K562 (cell line): ENCODE measurements around the gene CHMP2A. TPM values are rescaled to one million over a fixed set of nuclear protein-coding genes. Genes with fewer than 3 reads are reported as not detected.

ENCODE experiments used
- ATAC-seq: fragments of 200-7000 bp; cut with Tn5 transposase; 3 replicates; pipeline ENCODE4 v1.9.1; 2020; ENCODE audit warnings: moderate library complexity
- BruUV-seq: library from RNA; stranded (reverse); fragments of 400-500 nt; replicated peaks from 2 replicates; lab custom pipeline; 2021; lab: Mats Ljungman, UMichigan
- CTCF ChIA-PET: fragments of 300-600 bp; formaldehyde crosslinking; extraction: SDS; loops from one replicate; lab custom pipeline; 2021; ENCODE audit warnings: low intra/inter-chr PET ratio; lab: Yijun Ruan, JAX
- POLR2A ChIA-PET: fragments of 300-600, 350-650 bp; sonication (Branson Sonifier 250); formaldehyde crosslinking; extraction: SDS; loops from one replicate; lab custom pipeline; 2021; ENCODE audit warnings: antibody characterized with exemption, inconsistent platforms; lab: Yijun Ruan, JAX
- DNase-seq, 4 experiments: peaks; one replicate each; pipeline versions ENCODE4 v3.0.0 to v3.0.0-alpha.2; 2011 to 2018; ENCODE audit warnings: low spot score in 3 of 4, mixed read lengths in 3 of 4; ENCODE audit errors: extremely low read depth in 1 of 4
- FAIRE-seq: peaks from 2 replicates; lab custom pipeline; 2011; peaks lifted over from hg19 to GRCh38; lab: Jason Lieb, UNC
- H2AFZ ChIP-seq: 2 replicates; pipeline ENCODE4 v1.6.0; 2011; ENCODE audit warnings: low read depth, low read length, control low read depth, inconsistent platforms
- H3K27ac ChIP-seq: fragments of 200-600 bp; 3 replicates; pipeline ENCODE4 v1.8.0; 2011; ENCODE audit warnings: low read depth, mild to moderate bottlenecking, control low read depth, inconsistent platforms, low read length, moderate library complexity, mixed read lengths; ENCODE audit errors: extremely low read depth
- H3K27me3 ChIP-seq, 2 experiments: fragments of 300-600 bp in 1 of 2; 2 replicates in 1 of 2; 3 replicates in 1 of 2; pipeline versions ENCODE4 v1.6.0 to v1.8.0; 2011; ENCODE audit warnings: inconsistent platforms in 2 of 2, low read length in 2 of 2, mild to moderate bottlenecking in 1 of 2, mixed read lengths in 1 of 2, moderate library complexity in 1 of 2; ENCODE audit not compliant: control insufficient read depth in 2 of 2, insufficient read depth in 2 of 2
- H3K36me3 ChIP-seq: fragments of 300-600 bp; 3 replicates; pipeline ENCODE4 v1.8.0; 2011; ENCODE audit warnings: mild to moderate bottlenecking, low read length, inconsistent platforms; ENCODE audit not compliant: control insufficient read depth, insufficient read depth
- H3K4me1 ChIP-seq, 2 experiments: fragments of 200-600 bp in 1 of 2; replicated peaks in 1 of 2; 2 replicates in 1 of 2; 3 replicates in 1 of 2; pipeline versions ENCODE4 v1.5.1 to v1.8.0; 2011; ENCODE audit warnings: inconsistent platforms in 2 of 2, low read length in 2 of 2, mild to moderate bottlenecking in 1 of 2, mixed read lengths in 1 of 2, moderate library complexity in 1 of 2; ENCODE audit not compliant: control insufficient read depth in 2 of 2, insufficient read depth in 2 of 2
- H3K4me2 ChIP-seq: 2 replicates; pipeline ENCODE4 v1.6.1; 2011; ENCODE audit warnings: low read length, control low read depth, inconsistent platforms, mixed read lengths; ENCODE audit not compliant: insufficient read depth
- H3K4me3 ChIP-seq: fragments of 200-600 bp; sonication (generic), shearing (Covaris generic); 2 replicates; pipeline ENCODE4 v1.5.1; 2016; ENCODE audit warnings: control low read depth, inconsistent platforms
- H3K79me2 ChIP-seq: fragments of 200-600 bp; 3 replicates; pipeline ENCODE4 v1.8.0; 2011; ENCODE audit warnings: low read length, inconsistent platforms; ENCODE audit not compliant: control insufficient read depth, insufficient read depth
- H3K9ac ChIP-seq, 2 experiments: 2 replicates each; pipeline versions ENCODE4 v1.6.0 to v1.6.1; 2011; ENCODE audit warnings: low read depth in 2 of 2, low read length in 2 of 2, control low read depth in 1 of 2, inconsistent platforms in 1 of 2, mild to moderate bottlenecking in 1 of 2, mixed read lengths in 1 of 2; ENCODE audit not compliant: insufficient read depth in 1 of 2
- H3K9me1 ChIP-seq: one replicate; pipeline ENCODE4 v1.6.0; 2011; ENCODE audit warnings: inconsistent platforms, mild to moderate bottlenecking, low read length, moderate library complexity; ENCODE audit not compliant: control insufficient read depth, insufficient read depth
- H3K9me3 ChIP-seq: replicated peaks from 2 replicates; pipeline ENCODE4 v1.5.1; 2011; ENCODE audit warnings: low read depth, low read length, inconsistent platforms; ENCODE audit not compliant: control insufficient read depth, insufficient read depth
- H4K20me1 ChIP-seq: replicated peaks from 2 replicates; pipeline ENCODE4 v1.6.1; 2011; ENCODE audit warnings: low read length, inconsistent platforms, mixed read lengths; ENCODE audit not compliant: control insufficient read depth, insufficient read depth
- BHLHE40 ChIP-seq: IDR thresholded peaks from 2 replicates; pipeline ENCODE4 v1.6.1; 2011; ENCODE audit warnings: low read length, improper control_type of control experiment
- CBX3 ChIP-seq, 2 experiments: IDR thresholded peaks; 1 replicate in 1 of 2; 2 replicates in 1 of 2; pipeline ENCODE4 v1.6.1; 2012; ENCODE audit warnings: inconsistent platforms in 2 of 2, low read length in 2 of 2, borderline replicate concordance in 1 of 2, control low read depth in 1 of 2
- GTF2E2 ChIP-seq: fragments of 200-800 bp; sonication (Bioruptor generic); IDR thresholded peaks from 2 replicates; pipeline ENCODE4 v1.6.1; 2016; ENCODE audit warnings: missing genetic modification characterization, missing compliant biosample characterization
- KDM1A ChIP-seq, 2 experiments: fragments of 450-650 bp; IDR thresholded peaks; 2 replicates each; pipeline ENCODE4 v1.6.1; 2016; ENCODE audit warnings: mild to moderate bottlenecking in 2 of 2
- KLF10 ChIP-seq: fragments of 250-450 bp; sonication (Bioruptor Pico); IDR thresholded peaks from 2 replicates; pipeline ENCODE4 v1.6.1; 2021; ENCODE audit warnings: matching md5 sums
- MAFK ChIP-seq: IDR thresholded peaks from 2 replicates; pipeline ENCODE4 v1.6.1; 2011; ENCODE audit warnings: low read length, improper control_type of control experiment
- SIN3A ChIP-seq, 2 experiments: fragments of 150-350 bp in 1 of 2; IDR thresholded peaks; 2 replicates each; pipeline ENCODE4 v1.6.1; 2011 to 2016; ENCODE audit warnings: borderline replicate concordance in 2 of 2, low read depth in 2 of 2, low read length in 2 of 2, mild to moderate bottlenecking in 2 of 2, moderate library complexity in 2 of 2; ENCODE audit not compliant: control insufficient read depth in 1 of 2
- TEAD1 ChIP-seq, 2 experiments: fragments of 450-650 bp in 1 of 2; sonication (generic) in 1 of 2; formaldehyde crosslinking; IDR thresholded peaks; 2 replicates each; pipeline versions ENCODE4 v1.4.0 to v1.8.0; 2020 to 2022; ENCODE audit warnings: mild to moderate bottlenecking in 2 of 2, missing genetic modification reagents in 1 of 2
- ZNF354B ChIP-seq: fragments of 250-450 bp; sonication (Bioruptor Pico); IDR thresholded peaks from 2 replicates; pipeline ENCODE4 v1.4.0; 2020
- ZNF384 ChIP-seq: IDR thresholded peaks from 2 replicates; pipeline ENCODE4 v1.6.1; 2012; ENCODE audit warnings: low read depth, low read length, improper control_type of control experiment
- WGBS: fragments of 100-300 bp; shearing (Covaris generic); methylation state at CpG from one replicate; pipeline ENCODE4 v1.1.6; 2016; ENCODE audit warnings: low coverage, mixed read lengths; ENCODE audit not compliant: insufficient coverage; ENCODE audit errors: missing lambda C conversion rate; 5-methylcytosine and 5-hydroxymethylcytosine counted together
- in situ Hi-C: fragments of 300-500 bp; cut with MboI; formaldehyde crosslinking; loops from 4 replicates; pipeline ENCODE4 v1.15.0; 2018; ENCODE audit warnings: inconsistent platforms, mixed read lengths
- intact Hi-C: fragments of 100-400 bp; cut with micrococcal nuclease; formaldehyde crosslinking; loops from 2 replicates; pipeline ENCODE4 v1.14.2; 2022
- polyA plus RNA-seq, 8 experiments: library from polyadenylated mRNA; depleted of rRNA in 4 of 8; stranded (reverse) in 5 of 8; unstranded in 3 of 8; fragments of >200 nt; fragmentation: Nextera tagmentation in 2 of 8; fragmentation: Illumina TruSeq in 1 of 8; extraction: Ambion mirVana in 2 of 8; extraction: Trizol in 1 of 8; gene quantifications; 2 replicates each; pipeline versions ENCODE4 v1.2.1 to v1.2.3, GENCODE V29; 2011 to 2014; ENCODE audit warnings: inconsistent platforms in 1 of 8, missing spikeins in 1 of 8
- total RNA-seq, 7 experiments: library from RNA; depleted of rRNA in 6 of 7; stranded (reverse); fragments of >200 nt in 6 of 7; fragmentation: Illumina TruSeq in 2 of 7; extraction: Trizol in 2 of 7; gene quantifications; 2 replicates each; pipeline versions ENCODE4 v1.2.1 to v1.2.3, GENCODE V29; 2011 to 2021; ENCODE audit warnings: low replicate concordance in 1 of 7
- TF ChIP-seq, protein P1 (sequence below), 2 experiments: IDR thresholded peaks in 1 of 2; conservative IDR thresholded peaks in 1 of 2; 2 replicates each; pipeline ENCODE4 v1.6.1; 2016; ENCODE audit warnings: low read depth in 2 of 2, mild to moderate bottlenecking in 1 of 2, missing compliant biosample characterization in 1 of 2, missing genetic modification characterization in 1 of 2, moderate library complexity in 1 of 2
- TF ChIP-seq, protein P2 (sequence below): sonication (generic); formaldehyde crosslinking; IDR thresholded peaks from 2 replicates; pipeline ENCODE4 v1.4.0; 2020; ENCODE audit warnings: mild to moderate bottlenecking, missing genetic modification reagents
- TF ChIP-seq, protein P3 (sequence below), 3 experiments: fragments of 200-800 bp in 1 of 3; sonication (Bioruptor generic) in 1 of 3; sonication (generic) in 1 of 3; formaldehyde crosslinking in 1 of 3; IDR thresholded peaks; 2 replicates each; pipeline versions ENCODE4 v1.6.1 to v1.8.0; 2016 to 2022; ENCODE audit warnings: mild to moderate bottlenecking in 2 of 3, missing compliant biosample characterization in 2 of 3, missing genetic modification characterization in 2 of 3, missing genetic modification reagents in 1 of 3
- TF ChIP-seq, protein P4 (sequence below): fragments of 250-450 bp; sonication (Bioruptor Pico); IDR thresholded peaks from 2 replicates; pipeline ENCODE4 v1.5.1; 2021; ENCODE audit warnings: mild to moderate bottlenecking

Gene CHMP2A
- total and polyA plus RNA-seq, 9 of the 15 experiments (the other 6 are each of a cell fraction or from before 2014, with no cell fraction given) = 57.6 to 159 (median 87.2) TPM

DNA sequence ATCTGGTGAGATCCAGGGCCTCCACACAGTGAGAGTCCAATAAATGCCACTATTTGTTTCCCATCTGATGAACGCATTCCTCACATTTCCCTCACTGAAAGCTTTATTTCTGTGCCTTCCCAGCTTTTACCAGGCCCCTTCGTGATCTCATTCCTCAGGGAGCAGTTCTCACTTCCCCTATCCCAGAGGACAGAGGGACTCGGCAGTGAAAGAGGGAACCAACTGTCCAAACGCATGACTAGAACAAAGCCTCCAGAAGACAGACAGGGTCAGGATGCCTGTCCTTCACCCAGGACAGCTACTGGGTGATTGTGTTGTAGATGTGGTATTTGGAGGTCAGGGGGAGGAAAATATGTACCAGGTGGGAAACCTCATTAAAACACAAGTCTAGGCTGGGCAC is 33.3 kb downstream of the CHMP2A start:
- H3K79me2 ChIP-seq = peaks cover 35% of the 10 kb centered on the region
- H3K4me1 ChIP-seq = peaks cover 9 to 39% of the 10 kb centered on the region in 2 experiments
- no peak for ATAC-seq
- no peak overlapping the region for H3K4me2 ChIP-seq
- H3K9ac ChIP-seq = no peak overlapping the region
- no peak for FAIRE-seq
- H2AFZ ChIP-seq = no peak overlapping the region
- no peak overlapping the region for H3K4me3 ChIP-seq
- in situ Hi-C loops (no loop called here), intact Hi-C loops (loop anchor here (2.0 kb wide), 1 partner anchor 53 kb away; no protein-coding TSS in a partner anchor)
- H4K20me1 ChIP-seq = no peaks in the 10 kb centered on the region
- ChIA-PET POLR2A (interaction anchor here (0.6 to 1.7 kb wide), 3 partner anchors 22 to 63 kb away, joined by 3 to 5 read pairs (median 3); partner anchors contain the start of genes CHMP2A and TRIM28), CTCF (no interaction called here)
- H3K27me3 ChIP-seq = no peaks in the 10 kb centered on the region
- no peak for DNase-seq
- H3K9me3 ChIP-seq = no peaks in the 10 kb centered on the region
- H3K27ac ChIP-seq = no peak overlapping the region
- 59% methylated on average over 4 of the region's 4 CpGs for WGBS
- H3K36me3 ChIP-seq = peaks cover 11% of the 10 kb centered on the region; the same call in 1 of the 3 replicates
- H3K9me1 ChIP-seq = peaks cover 3% of the 10 kb centered on the region
- no TSS peak for BruUV-seq
- TF ChIP-seq, protein P1, sequence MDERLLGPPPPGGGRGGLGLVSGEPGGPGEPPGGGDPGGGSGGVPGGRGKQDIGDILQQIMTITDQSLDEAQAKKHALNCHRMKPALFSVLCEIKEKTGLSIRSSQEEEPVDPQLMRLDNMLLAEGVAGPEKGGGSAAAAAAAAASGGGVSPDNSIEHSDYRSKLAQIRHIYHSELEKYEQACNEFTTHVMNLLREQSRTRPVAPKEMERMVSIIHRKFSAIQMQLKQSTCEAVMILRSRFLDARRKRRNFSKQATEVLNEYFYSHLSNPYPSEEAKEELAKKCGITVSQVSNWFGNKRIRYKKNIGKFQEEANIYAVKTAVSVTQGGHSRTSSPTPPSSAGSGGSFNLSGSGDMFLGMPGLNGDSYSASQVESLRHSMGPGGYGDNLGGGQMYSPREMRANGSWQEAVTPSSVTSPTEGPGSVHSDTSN (CRISPR knock-in tag; IDR thresholded peaks at IDR 0.05; ENCODE audit: low read depth) = no peak
- TF ChIP-seq, protein P1 (tag; conservative IDR thresholded peaks at IDR 0.05; ENCODE audit: low read depth) = no peak
- TF ChIP-seq, protein P2, sequence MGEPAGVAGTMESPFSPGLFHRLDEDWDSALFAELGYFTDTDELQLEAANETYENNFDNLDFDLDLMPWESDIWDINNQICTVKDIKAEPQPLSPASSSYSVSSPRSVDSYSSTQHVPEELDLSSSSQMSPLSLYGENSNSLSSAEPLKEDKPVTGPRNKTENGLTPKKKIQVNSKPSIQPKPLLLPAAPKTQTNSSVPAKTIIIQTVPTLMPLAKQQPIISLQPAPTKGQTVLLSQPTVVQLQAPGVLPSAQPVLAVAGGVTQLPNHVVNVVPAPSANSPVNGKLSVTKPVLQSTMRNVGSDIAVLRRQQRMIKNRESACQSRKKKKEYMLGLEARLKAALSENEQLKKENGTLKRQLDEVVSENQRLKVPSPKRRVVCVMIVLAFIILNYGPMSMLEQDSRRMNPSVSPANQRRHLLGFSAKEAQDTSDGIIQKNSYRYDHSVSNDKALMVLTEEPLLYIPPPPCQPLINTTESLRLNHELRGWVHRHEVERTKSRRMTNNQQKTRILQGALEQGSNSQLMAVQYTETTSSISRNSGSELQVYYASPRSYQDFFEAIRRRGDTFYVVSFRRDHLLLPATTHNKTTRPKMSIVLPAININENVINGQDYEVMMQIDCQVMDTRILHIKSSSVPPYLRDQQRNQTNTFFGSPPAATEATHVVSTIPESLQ (CRISPR knock-in tag) = no peak
- TF ChIP-seq GTF2E2 (tag) (no peak), BHLHE40 (no peak), KDM1A (IDR thresholded peaks at IDR 0.05) (no peak), KLF10 (no peak), SIN3A (IDR thresholded peaks at IDR 0.05; ENCODE audit: borderline replicate concordance in 2 of 2, control insufficient read depth in 1 of 2, low read depth in 2 of 2, low read length in 2 of 2) (no peak), ZNF354B (CRISPR knock-in tag) (no peak), TEAD1 (CRISPR knock-in tag; IDR thresholded peaks at IDR 0.05) (no peak), MAFK (no peak), ZNF384 (no peak), CBX3 (IDR thresholded peaks at IDR 0.05; ENCODE audit: borderline replicate concordance in 1 of 2, low read length in 2 of 2) (no peak)
- TF ChIP-seq, protein P3, sequence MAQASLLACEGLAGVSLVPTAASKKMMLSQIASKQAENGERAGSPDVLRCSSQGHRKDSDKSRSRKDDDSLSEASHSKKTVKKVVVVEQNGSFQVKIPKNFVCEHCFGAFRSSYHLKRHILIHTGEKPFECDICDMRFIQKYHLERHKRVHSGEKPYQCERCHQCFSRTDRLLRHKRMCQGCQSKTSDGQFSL (CRISPR knock-in tag; IDR thresholded peaks at IDR 0.05) = no peak
- TF ChIP-seq, protein P3 (tag; IDR thresholded peaks at IDR 0.05) = no peak
- TF ChIP-seq, protein P4, sequence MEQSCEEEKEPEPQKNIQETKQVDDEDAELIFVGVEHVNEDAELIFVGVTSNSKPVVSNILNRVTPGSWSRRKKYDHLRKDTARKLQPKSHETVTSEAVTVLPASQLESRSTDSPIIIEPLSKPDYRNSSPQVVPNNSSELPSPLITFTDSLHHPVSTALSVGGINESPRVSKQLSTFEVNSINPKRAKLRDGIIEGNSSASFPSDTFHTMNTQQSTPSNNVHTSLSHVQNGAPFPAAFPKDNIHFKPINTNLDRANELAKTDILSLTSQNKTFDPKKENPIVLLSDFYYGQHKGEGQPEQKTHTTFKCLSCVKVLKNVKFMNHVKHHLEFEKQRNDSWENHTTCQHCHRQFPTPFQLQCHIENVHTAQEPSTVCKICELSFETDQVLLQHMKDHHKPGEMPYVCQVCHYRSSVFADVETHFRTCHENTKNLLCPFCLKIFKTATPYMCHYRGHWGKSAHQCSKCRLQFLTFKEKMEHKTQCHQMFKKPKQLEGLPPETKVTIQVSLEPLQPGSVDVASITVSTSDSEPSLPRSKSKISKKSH (CRISPR knock-in tag) = no peak
